Hepatocyte (in vitro differentiated cells): ENCODE measurements around the gene CACTIN. TPM values are rescaled to one million over a fixed set of nuclear protein-coding genes. Genes with fewer than 3 reads are reported as not detected.

Experiments
- DNase-seq: peaks from one replicate; pipeline ENCODE4 v3.0.0-alpha.2; 2016; ENCODE audit warnings: low spot score
- H2AFZ ChIP-seq: fragments of 200-600 bp; sonication (generic); 2 replicates; pipeline ENCODE4 v1.6.0; 2016; ENCODE audit warnings: antibody characterized with exemption, mild to moderate bottlenecking
- H3K27ac ChIP-seq: fragments of 200-600 bp; sonication (generic); 2 replicates; pipeline ENCODE4 v1.5.1; 2016; ENCODE audit warnings: mild to moderate bottlenecking
- H3K27me3 ChIP-seq: fragments of 200-600 bp; sonication (generic); 2 replicates; pipeline ENCODE4 v1.6.1; 2016
- H3K36me3 ChIP-seq: fragments of 200-600 bp; sonication (generic); replicated peaks from 2 replicates; pipeline ENCODE4 v1.5.1; 2016; ENCODE audit warnings: low read depth; ENCODE audit not compliant: insufficient read depth
- H3K4me1 ChIP-seq: fragments of 200-600 bp; sonication (generic); 2 replicates; pipeline ENCODE4 v1.5.1; 2016; ENCODE audit warnings: mild to moderate bottlenecking, moderate library complexity; ENCODE audit not compliant: insufficient read depth
- H3K4me2 ChIP-seq: fragments of 200-600 bp; sonication (generic); 2 replicates; pipeline ENCODE4 v1.6.0; 2016
- H3K4me3 ChIP-seq: fragments of 200-600 bp; sonication (generic); 2 replicates; pipeline ENCODE4 v1.5.1; 2016; ENCODE audit warnings: mild to moderate bottlenecking
- H3K79me2 ChIP-seq: fragments of 200-600 bp; sonication (generic); 2 replicates; pipeline ENCODE4 v1.6.0; 2017; ENCODE audit warnings: mild to moderate bottlenecking
- H3K9me2 ChIP-seq: fragments of 200-600 bp; sonication (generic); replicated peaks from 2 replicates; pipeline ENCODE4 v1.6.0; 2017; ENCODE audit warnings: mild to moderate bottlenecking; ENCODE audit not compliant: insufficient read depth
- H3K9me3 ChIP-seq: fragments of 200-600 bp; sonication (generic); 2 replicates; pipeline ENCODE4 v1.5.1; 2016; ENCODE audit warnings: low read depth, mild to moderate bottlenecking
- H4K20me1 ChIP-seq: fragments of 200-600 bp; sonication (generic); 2 replicates; pipeline ENCODE4 v1.6.0; 2016; ENCODE audit warnings: mild to moderate bottlenecking; ENCODE audit not compliant: insufficient read depth, poor library complexity, severe bottlenecking
- EZH2 ChIP-seq: fragments of 200-600 bp; sonication (generic); IDR thresholded peaks from 2 replicates; pipeline ENCODE4 v1.6.1; 2016; ENCODE audit warnings: antibody characterized with exemption, mild to moderate bottlenecking, borderline replicate concordance
- EZH2phosphoT487 ChIP-seq: fragments of 200-600 bp; sonication (generic); IDR thresholded peaks from one replicate; pipeline ENCODE4 v1.6.1; 2018; ENCODE audit warnings: antibody characterized with exemption, mild to moderate bottlenecking, low read depth, moderate library complexity; ENCODE audit not compliant: unreplicated experiment, severe bottlenecking
- WGBS: methylation state at CpG from one replicate; pipeline ENCODE4 v1.1.6; 2016; ENCODE audit warnings: low lambda C conversion rate; ENCODE audit errors: missing lambda C conversion rate; 5-methylcytosine and 5-hydroxymethylcytosine counted together
- polyA plus RNA-seq: library from polyadenylated mRNA; unstranded; fragments of >200 nt; fragmentation: Nextera tagmentation; extraction: Ambion mirVana; gene quantifications from 2 replicates; pipeline ENCODE4 v1.2.1, GENCODE V29; 2016
- total RNA-seq: library from RNA; depleted of rRNA; stranded (reverse); fragments of >200 nt; gene quantifications from 2 replicates; pipeline ENCODE4 v1.2.3, GENCODE V29; 2014
- TF ChIP-seq, protein P1 (sequence below): fragments of 200-600 bp; sonication (generic); IDR thresholded peaks from 2 replicates; pipeline ENCODE4 v1.5.1; 2016; ENCODE audit warnings: antibody characterized with exemption, mild to moderate bottlenecking; ENCODE audit not compliant: poor library complexity

Gene CACTIN
- total RNA-seq: 15.5 and 18.3 TPM in 2 replicates
- 15.7 and 18.3 TPM in 2 replicates for polyA plus RNA-seq

DNA sequence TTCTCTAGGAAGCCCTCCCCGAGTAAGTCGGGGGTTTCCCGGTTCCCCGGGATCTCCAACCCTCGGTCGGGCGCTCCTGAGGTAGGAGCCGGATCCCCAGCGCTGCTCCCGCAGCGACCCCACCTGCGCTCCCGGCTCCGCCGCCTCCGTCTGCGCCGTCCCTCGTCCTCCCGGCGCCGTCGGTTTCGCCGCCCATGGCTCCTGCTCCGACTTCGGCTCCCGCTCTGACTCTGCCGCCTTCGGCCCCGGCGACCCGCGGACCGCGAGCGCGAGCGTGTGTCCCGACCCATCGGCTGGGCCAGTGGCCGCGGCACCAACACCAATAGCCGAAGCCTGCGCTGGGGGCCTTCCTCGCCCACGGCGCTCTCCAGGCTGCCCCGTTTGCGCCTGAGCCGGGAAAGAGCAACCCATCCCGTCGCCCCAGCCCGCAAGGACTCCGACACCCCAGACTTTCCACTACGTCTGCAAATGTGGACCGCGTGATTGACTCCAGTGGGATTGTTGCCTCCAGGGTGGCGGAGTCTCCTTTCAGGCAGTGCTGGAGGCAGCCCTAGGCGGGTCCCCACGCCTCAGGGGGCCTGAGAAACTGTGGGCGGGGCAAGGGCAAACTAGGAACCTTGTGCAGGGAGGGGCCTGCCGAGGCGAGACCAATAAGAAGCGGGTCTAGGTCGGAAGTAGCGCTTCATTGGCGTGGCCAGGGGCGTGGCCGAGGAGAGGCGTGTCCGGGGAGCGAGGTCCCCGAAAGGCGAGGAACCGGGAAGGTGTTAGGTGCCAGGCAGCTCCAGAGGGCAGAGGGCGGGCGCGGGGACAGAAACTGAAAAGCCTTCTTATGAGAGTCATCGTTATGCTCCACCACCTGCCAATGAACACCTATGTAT, at the start of gene CACTIN:
TSS of gene CACTIN (minus strand) at position 318 of the 878 bp plus-strand sequence. CDS start at position 290, 28 bp downstream.
- H3K9me2 ChIP-seq: no peaks in the 10 kb centered on the region
- no peaks in the 10 kb centered on the region for H3K27me3 ChIP-seq
- TF ChIP-seq EZH2: no peak
- TF ChIP-seq, protein P1, sequence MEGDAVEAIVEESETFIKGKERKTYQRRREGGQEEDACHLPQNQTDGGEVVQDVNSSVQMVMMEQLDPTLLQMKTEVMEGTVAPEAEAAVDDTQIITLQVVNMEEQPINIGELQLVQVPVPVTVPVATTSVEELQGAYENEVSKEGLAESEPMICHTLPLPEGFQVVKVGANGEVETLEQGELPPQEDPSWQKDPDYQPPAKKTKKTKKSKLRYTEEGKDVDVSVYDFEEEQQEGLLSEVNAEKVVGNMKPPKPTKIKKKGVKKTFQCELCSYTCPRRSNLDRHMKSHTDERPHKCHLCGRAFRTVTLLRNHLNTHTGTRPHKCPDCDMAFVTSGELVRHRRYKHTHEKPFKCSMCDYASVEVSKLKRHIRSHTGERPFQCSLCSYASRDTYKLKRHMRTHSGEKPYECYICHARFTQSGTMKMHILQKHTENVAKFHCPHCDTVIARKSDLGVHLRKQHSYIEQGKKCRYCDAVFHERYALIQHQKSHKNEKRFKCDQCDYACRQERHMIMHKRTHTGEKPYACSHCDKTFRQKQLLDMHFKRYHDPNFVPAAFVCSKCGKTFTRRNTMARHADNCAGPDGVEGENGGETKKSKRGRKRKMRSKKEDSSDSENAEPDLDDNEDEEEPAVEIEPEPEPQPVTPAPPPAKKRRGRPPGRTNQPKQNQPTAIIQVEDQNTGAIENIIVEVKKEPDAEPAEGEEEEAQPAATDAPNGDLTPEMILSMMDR: no peak
- TF ChIP-seq EZH2phosphoT487: no peak
- H3K79me2 ChIP-seq: peaks cover 22% of the 10 kb centered on the region
- H3K9me3 ChIP-seq: no peaks in the 10 kb centered on the region
- peak within 1 kb of the TSS; percentile 92 for H3K27ac ChIP-seq
- peak within 1 kb of the TSS; percentile 68 for H3K4me2 ChIP-seq
- peaks cover 6% of the 10 kb centered on the region for H4K20me1 ChIP-seq
- H3K4me3 ChIP-seq: peak within 1 kb of the TSS; percentile 72
- H3K36me3 ChIP-seq: no peaks in the 10 kb centered on the region
- peak; percentile 99 for DNase-seq
- 2% methylated on average over 80 of the region's 80 CpGs for WGBS
- peak within 1 kb of the TSS; percentile 57 for H2AFZ ChIP-seq
- peaks cover 9% of the 10 kb centered on the region for H3K4me1 ChIP-seq

DNA sequence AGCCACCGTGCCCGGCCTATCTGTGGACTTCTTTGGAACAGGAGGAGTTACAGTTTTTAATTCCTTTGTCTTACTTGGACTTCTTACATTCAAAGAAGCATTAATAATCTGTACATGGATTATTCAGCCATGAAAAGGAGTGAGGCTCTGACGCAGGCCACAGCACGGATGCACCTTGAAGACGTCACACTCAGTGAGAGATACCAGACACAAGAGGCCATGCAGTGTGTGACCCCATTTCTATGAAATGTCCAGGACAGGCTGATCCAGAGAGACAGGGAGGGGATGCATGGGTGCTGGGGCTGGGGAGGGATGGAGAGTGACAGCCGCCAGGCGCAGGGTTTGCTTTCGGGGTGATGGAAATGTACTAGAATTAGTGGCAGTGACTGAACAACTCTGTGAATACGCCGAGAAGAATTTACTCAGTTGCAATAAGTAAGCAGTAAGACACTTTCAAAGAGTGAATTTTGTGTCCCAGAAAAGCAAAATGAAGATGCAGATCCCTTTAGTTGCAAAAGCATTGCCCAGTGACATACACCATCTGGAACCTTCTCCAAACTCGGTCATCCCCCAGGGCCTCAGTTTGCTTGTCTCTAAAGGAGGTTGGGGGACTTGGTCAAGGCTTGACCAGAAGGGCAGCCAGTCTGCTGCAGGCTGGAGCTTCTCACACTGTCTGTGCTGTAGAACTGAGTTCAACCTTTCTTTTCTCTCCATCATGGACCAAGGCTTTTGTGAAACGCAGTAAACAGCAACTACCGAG, 48.4 kb upstream of the CACTIN start:
- Histone ChIP-seq H3K9me2 (no peaks in the 10 kb centered on the region), H3K79me2 (peaks cover 46% of the 10 kb centered on the region), H2AFZ (no peak overlapping the region), H3K27me3 (no peaks in the 10 kb centered on the region), H3K4me3 (no peak overlapping the region), H4K20me1 (peaks cover 12% of the 10 kb centered on the region), H3K4me1 (peaks cover 18% of the 10 kb centered on the region), H3K27ac (no peak overlapping the region), H3K9me3 (no peaks in the 10 kb centered on the region), H3K36me3 (no peaks in the 10 kb centered on the region), H3K4me2 (no peak overlapping the region)
- no peak for TF ChIP-seq EZH2
- no peak for TF ChIP-seq EZH2phosphoT487
- TF ChIP-seq, protein P1: no peak
- WGBS: 89% methylated on average over 13 of the region's 13 CpGs
- no peak for DNase-seq

DNA sequence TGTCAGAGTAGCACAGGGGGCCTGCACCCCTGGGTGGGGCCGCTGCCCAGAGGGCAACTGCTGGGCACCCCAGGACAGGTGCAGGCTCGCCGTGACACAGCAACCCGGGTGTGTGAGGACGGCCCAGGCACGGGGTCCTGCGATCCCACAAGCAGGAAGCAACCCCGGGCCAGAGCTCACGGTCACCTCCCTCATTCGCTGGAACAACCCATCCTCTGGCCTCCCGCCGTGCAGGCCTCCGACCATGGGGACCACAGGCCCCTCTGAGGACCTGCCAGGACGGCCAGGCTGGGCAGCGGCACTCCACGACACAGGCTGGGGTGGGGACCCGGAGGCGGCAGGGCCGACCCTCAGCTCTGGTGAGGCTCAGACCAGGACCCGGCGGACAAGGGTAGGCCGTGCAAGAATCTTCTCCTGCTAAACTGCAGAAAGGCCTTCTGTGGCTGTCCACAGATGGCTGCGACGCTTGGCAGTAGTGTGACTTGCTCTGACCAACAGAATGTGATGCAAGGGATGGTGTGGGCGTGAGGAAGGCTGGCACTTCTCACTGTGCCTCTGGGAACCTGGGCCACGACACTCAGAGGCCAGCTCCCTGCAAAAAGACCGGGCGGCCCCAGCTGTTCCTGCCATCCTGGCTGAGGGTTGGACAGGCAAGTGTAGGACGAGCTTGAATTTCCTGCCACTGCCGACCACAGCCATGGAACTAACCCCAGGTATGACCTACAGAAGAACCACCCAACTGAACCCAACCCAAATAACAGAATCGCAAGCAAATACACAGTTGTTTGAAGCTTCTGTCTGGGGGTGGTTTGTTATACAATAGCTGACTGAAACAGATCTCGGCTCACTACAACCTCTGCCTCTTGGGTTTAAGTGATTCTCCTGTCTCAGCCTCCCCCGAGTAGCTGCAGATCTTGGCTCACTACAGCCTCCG, 47.2 kb upstream of the CACTIN start:
- no peak for DNase-seq
- Histone ChIP-seq H3K27me3 (no peaks in the 10 kb centered on the region), H2AFZ (no peak overlapping the region), H3K9me2 (no peaks in the 10 kb centered on the region), H3K9me3 (no peaks in the 10 kb centered on the region), H3K27ac (no peak overlapping the region), H4K20me1 (peaks cover 15% of the 10 kb centered on the region), H3K4me2 (no peak overlapping the region), H3K4me3 (no peak overlapping the region), H3K79me2 (peaks cover 46% of the 10 kb centered on the region), H3K36me3 (no peaks in the 10 kb centered on the region), H3K4me1 (peaks cover 26% of the 10 kb centered on the region)
- 96% methylated on average over 33 of the region's 34 CpGs for WGBS
- TF ChIP-seq, protein P1: no peak
- no peak for TF ChIP-seq EZH2phosphoT487
- no peak for TF ChIP-seq EZH2
